G401.6 (cell line): ENCODE measurements around the gene CPEB3.
"Not testable (repeated sequence)": the region's sequence is repeated elsewhere in the genome, so short reads cannot be mapped to it uniquely, and the experiment has no call there.

Experiments used
- FAIRE-seq: peaks from 2 replicates; lab custom pipeline; 2012; peaks lifted over from hg19 to GRCh38; lab: Jason Lieb, UNC

CPEB3 gene

GRCh38 chr10:92141147-92141546, 149.7 kb downstream of the CPEB3 start:
- FAIRE-seq = not testable (repeated sequence)

DNA sequence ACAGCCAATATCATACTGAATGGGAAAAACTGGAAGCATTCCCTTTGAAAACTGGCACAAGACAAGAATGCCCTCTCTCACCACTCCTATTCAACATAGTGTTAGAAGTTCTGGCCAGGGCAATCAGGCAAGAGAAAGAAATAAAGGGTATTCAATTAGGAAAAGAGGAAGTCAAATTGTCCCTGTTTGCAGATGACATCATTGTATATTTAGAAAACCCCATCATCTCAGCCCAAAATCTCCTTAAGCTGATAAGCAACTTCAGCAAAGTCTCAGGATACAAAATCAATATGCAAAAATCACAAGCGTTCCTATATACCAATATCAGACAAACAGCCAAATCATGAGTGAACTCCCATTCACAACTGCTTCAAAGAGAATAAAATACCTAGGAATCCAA, 156.8 kb downstream of the CPEB3 start:
- FAIRE-seq = not testable (repeated sequence)

DNA sequence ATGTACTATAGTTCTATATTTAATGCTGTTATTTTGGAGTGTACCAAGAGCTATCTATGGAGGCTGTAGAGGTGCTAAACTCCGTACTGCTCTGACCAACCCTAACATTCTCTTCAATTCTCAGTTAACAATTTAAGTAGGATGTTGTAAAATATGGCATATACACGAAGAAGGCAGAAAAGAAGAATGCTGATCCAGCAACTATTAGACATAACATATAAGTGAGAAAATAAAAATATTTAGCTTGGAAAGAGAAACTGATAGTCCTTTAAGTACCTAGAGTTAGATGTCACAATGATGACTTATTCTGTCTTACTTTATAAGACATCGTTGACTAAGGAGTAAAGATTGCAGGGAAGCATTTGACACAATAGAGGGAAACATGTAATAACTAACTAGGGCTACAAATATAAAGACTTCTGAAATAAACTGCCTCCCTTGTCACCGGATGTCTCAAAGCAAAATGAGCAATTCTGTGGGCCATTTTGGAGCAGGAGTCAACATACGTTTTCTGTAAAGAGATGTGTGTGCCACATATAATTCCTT, 159.5 kb downstream of the CPEB3 start:
- FAIRE-seq = no peak

DNA sequence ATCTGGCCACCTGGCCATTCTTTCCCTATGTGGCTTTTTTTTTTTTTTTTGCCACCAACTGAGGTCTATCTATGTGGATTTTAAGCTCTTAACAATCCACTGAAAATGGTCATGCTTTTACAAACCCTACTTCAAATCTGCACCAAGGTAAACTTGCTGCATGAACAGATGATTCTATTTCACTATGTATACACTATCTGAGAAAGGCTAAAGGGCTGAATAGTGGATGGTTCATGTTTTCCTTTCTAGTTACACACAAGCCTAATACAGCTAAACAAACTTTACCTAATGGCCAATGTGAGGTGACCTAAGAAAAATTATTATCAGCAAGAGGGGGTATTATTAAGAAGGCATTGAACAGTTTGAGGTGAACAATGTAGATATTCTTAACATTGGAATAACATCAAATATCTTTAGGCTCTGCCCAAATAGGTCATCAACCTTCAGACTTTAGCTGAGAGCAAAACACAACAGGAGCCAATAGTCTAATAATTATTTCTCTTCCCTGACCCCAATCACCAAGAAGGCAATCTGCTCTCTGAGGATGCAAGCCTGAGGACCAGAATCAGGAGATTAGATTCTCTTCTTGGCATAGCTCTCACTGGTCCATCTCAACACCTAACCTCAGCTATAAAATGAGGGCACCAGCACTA, 160.1 kb downstream of the CPEB3 start:
- FAIRE-seq = no peak

GRCh38 chr10:92126100-92126650, 164.7 kb downstream of the CPEB3 start:
- no peak for FAIRE-seq

DNA sequence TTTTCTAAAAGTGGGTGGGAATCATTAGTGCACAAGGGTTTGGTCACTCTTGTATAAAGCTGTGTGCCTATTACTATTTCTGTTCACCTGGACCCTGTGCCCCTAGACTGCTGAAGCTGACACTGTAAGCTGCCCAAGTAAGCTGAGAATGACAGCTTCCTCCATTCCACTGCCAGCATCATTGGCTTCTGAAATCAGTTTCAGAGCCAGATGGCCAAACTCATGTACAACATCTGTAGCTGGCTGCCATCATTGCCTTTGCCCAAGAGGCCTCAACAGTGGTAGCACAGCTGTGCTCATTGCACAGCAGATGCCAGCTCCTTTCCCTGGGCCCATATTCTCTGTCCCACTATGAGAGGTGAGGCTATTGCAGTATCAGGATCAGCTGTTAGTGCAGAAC, 165.7 kb downstream of the CPEB3 start:
- no peak for FAIRE-seq

- FAIRE-seq = no peak
Observed at GRCh38 chr10:92124616-92125143, 166.2 kb downstream of the CPEB3 start.

DNA sequence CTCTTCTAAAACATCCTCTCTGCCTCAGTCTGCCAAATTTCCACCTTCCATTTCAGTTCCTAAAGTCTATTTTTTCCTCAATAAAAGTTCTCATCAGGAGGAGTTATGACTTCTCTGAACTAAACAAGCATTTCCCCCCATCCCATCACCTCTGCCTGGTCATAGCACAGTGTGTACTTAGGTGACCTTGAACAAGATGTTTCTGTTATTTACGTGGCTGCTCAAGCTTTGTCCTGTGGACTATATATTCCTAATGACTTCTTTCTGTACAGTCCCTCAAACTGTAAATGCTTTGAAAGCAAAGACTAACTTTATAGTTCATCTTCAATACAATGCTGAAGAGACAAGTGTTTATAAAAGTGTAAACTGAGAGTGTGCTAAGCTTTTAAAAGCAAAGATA, 166.9 kb downstream of the CPEB3 start:
- no peak for FAIRE-seq

- FAIRE-seq = no peak
Observed at GRCh38 chr10:92122941-92123450, 167.9 kb downstream of the CPEB3 start.

GRCh38 chr10:92121686-92122492, 169.0 kb downstream of the CPEB3 start:
- no peak for FAIRE-seq

- FAIRE-seq = no peak
Observed at GRCh38 chr10:92119340-92119739, 171.5 kb downstream of the CPEB3 start.

- not testable (repeated sequence) for FAIRE-seq
Observed at GRCh38 chr10:92114917-92115316, 176.0 kb downstream of the CPEB3 start.

DNA sequence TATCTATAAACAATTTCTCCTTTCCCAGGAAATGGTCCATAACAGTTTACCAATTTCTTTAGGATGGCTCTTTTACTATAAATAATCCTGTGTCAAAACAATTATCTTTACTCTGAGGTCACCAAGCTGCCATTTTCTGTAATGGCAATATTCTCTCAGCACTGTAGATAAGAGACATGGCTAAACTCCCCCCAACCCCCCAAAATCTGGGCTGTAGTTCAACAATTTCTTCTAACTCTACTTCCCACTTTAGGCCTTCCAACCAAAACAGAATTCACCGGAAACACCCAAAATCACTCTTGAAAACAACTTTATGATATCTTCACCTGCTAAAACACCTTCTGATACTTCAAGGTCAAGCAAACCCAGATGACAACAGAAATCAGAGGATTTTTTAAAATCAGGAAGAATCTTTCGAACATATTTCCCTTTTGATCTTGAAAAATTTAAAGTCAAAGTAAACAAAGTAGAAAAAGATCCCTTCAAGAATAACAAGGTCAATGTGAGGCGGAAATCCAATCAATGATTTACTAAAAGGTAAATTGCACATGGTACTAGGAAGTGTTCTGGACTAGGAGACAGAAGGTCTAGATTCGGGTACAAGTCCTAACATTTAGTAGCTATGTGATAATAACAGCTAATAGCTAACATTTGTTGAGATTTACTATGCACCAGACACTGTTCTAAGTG, 176.8 kb downstream of the CPEB3 start:
- FAIRE-seq = no peak

DNA sequence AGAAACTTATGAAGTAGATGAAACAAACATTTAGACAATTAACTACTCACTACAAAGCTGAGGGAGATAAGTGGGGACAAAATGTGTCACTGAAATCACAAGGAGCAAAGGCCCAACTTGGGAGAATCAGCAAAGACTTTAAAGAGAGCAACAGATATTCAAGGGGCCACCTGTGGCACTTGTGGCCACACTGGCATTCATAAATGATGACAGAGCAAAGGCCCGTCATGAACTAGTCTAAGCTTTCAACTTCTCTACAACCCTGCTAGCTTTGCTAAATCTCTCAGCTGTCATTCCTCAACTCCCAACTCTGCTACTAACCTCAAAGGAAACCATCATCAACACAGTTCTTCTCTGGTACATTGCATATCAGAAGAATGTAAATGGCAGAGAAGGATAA, 178.4 kb downstream of the CPEB3 start:
- FAIRE-seq = no peak

GRCh38 chr10:92111336-92111939, 179.4 kb downstream of the CPEB3 start:
- no peak for FAIRE-seq

GRCh38 chr10:92110039-92110794, 180.7 kb downstream of the CPEB3 start:
- no peak for FAIRE-seq

- no peak for FAIRE-seq
Observed at GRCh38 chr10:92108747-92109146, 182.1 kb downstream of the CPEB3 start.

GRCh38 chr10:92108120-92108519, 182.8 kb downstream of the CPEB3 start:
- FAIRE-seq = no peak

DNA sequence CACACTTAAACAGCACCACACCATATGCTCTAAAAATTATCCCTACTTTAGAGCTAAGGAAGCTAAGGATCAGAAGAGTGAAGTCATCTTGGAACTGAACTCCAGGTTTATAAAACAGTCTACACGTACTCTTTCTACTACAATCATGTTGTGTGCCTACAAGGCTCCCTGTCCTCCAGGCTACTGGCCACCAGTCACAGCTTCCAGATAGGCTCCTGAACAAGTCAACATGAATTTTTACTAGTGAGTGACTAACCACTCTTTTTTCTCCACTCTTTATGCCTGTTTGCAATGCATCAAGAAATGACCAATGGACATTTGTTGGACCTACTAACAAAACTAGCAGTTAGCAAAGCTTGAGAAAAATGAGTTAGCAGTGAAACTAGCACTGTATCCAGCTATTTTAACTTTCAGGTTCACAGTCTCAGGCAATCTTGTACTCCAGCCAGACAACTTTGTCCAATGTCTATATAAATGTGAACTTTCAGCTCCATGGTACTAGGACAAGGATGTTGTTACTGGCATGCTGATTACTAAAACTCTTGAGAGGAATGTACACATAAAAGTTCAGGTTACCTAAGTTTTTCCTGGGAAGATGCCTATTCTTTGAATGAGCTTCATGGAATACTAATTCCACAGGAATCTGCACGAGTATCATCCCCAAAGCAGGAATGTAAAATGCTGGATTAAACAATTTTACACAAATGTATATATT, 187.3 kb downstream of the CPEB3 start:
- no peak for FAIRE-seq

DNA sequence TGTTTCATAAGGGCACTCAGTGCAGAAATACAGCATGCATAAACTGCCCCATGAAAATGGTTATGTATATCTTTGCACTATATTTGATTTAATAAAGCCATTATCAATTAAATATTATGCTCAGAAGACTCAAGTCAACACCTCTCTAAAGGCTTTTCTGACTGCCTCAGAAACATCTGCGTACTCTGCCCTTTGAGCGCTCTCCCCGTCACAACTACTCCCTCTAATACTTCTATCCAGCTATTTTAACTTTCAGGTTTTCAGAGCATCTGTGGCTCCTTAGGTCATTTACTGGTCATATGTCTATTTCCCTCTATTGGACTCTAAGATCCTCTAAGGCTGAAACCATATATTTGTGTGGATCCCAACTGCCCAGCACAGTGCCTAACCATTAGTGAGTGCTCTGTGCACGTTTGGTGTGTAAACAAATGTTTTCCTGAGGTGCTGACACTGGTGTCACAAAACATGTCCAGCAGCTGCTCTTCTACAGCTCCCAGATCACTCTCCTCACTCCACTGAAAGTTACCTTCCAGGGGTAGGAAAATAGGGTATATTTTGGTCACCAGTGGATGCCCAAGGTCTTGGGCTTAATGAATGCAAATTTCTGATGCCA, 188.2 kb downstream of the CPEB3 start:
- FAIRE-seq = no peak
